ENCODE measurements around the gene PTPN20.
"Not testable (repeated sequence)": the region's sequence is repeated elsewhere in the genome, so short reads cannot be mapped to it uniquely, and the experiment has no call there.

- not testable (repeated sequence) for TF ChIP-seq CTCF, POLR2AphosphoS5 (IDR thresholded peaks at IDR 0.05)
Observed at GRCh38 chr10:46952540-46952939, 41.3 kb downstream of the PTPN20 start.
